H1 (cell line): ENCODE data around the gene ZNF576.

Source experiments
- CEBPB ChIP-seq: IDR thresholded peaks from 2 replicates; pipeline ENCODE4 v1.6.1; 2012; ENCODE audit warnings: low read depth, low read length
- CREB1 ChIP-seq: IDR thresholded peaks from 2 replicates; pipeline ENCODE4 v1.6.1; 2012; ENCODE audit warnings: inconsistent platforms
- CTCF ChIP-seq, 3 experiments: IDR thresholded peaks; 1 replicate in 2 of 3; 2 replicates in 1 of 3; pipeline versions ENCODE4 v1.5.1 to v1.6.1; 2011; ENCODE audit warnings: low read length in 3 of 3, mild to moderate bottlenecking in 3 of 3, inconsistent platforms in 2 of 3, low read depth in 1 of 3, moderate library complexity in 1 of 3; ENCODE audit not compliant: insufficient read depth in 1 of 3; ENCODE audit errors: control extremely low read depth in 1 of 3
- EP300 ChIP-seq, 2 experiments: IDR thresholded peaks; 1 replicate in 1 of 2; 2 replicates in 1 of 2; pipeline ENCODE4 v1.6.1; 2011 to 2012; ENCODE audit warnings: low read depth in 2 of 2, low read length in 2 of 2, mild to moderate bottlenecking in 2 of 2, borderline replicate concordance in 1 of 2, inconsistent platforms in 1 of 2, moderate library complexity in 1 of 2
- GABPA ChIP-seq: IDR thresholded peaks from 2 replicates; pipeline ENCODE4 v1.6.1; 2011; ENCODE audit warnings: mild to moderate bottlenecking, low read length, moderate library complexity, borderline replicate concordance; ENCODE audit not compliant: insufficient read depth
- JUND ChIP-seq: IDR thresholded peaks from 2 replicates; pipeline ENCODE4 v1.6.1; 2011; ENCODE audit warnings: mild to moderate bottlenecking, improper control_type of control experiment, low read length
- KDM5A ChIP-seq: fragments of 200-600 bp; IDR thresholded peaks from 2 replicates; pipeline ENCODE4 v1.7.1; 2012; ENCODE audit warnings: mild to moderate bottlenecking, low read length, inconsistent platforms, mixed read lengths
- NRF1 ChIP-seq: IDR thresholded peaks from 2 replicates; pipeline ENCODE4 v1.6.1; 2011; ENCODE audit warnings: mild to moderate bottlenecking, low read depth, low read length, improper control_type of control experiment
- POLR2A ChIP-seq, 2 experiments: IDR thresholded peaks; 1 replicate in 1 of 2; 2 replicates in 1 of 2; pipeline ENCODE4 v1.6.1; 2011; ENCODE audit warnings: low read depth in 2 of 2, low read length in 2 of 2, mild to moderate bottlenecking in 2 of 2; ENCODE audit errors: control extremely low read depth in 1 of 2
- POLR2AphosphoS5 ChIP-seq: IDR thresholded peaks from 2 replicates; pipeline ENCODE4 v1.6.1; 2011; ENCODE audit warnings: low read depth, low read length
- RAD21 ChIP-seq, 2 experiments: IDR thresholded peaks in 1 of 2; conservative IDR thresholded peaks in 1 of 2; 2 replicates each; pipeline ENCODE4 v1.6.1; 2011; ENCODE audit warnings: low read depth in 2 of 2, low read length in 2 of 2, improper control_type of control experiment in 1 of 2, inconsistent platforms in 1 of 2, mild to moderate bottlenecking in 1 of 2, moderate library complexity in 1 of 2
- SIN3A ChIP-seq, 2 experiments: IDR thresholded peaks in 1 of 2; conservative IDR thresholded peaks in 1 of 2; 2 replicates each; pipeline ENCODE4 v1.6.1; 2011 to 2012; ENCODE audit warnings: low read length in 2 of 2, improper control_type of control experiment in 1 of 2, low read depth in 1 of 2, mild to moderate bottlenecking in 1 of 2
- TBP ChIP-seq: IDR thresholded peaks from 2 replicates; pipeline ENCODE4 v1.6.1; 2011; ENCODE audit warnings: low read depth, low read length, improper control_type of control experiment
- TCF12 ChIP-seq: IDR thresholded peaks from 2 replicates; pipeline ENCODE4 v1.6.1; 2011; ENCODE audit warnings: low read depth, mild to moderate bottlenecking, low read length

DNA sequence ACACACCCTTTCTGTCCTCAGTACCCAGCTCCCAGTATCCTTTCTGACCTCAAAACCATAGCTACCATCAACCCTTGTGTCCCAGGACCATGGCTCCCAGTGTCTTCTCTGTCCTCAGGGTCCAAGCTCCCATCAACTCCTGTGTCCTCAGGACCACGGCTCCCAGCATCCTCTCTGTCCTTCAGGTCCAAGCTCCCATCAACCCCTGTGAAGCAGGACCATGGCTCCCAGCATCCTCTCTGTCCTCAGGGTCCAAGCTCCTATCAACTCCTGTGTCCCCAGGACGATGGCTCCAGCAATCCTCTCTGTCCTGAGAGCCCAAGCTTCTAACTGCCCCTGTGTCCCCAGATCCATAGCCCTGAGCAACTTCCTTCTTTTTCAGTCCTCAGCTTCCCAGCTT lies 44.9 kb downstream of the ZNF576 start:
- TF ChIP-seq CEBPB: no peak
- TF ChIP-seq POLR2A (IDR thresholded peaks at IDR 0.05; ENCODE audit: control extremely low read depth in 1 of 2, low read depth in 2 of 2, low read length in 2 of 2): no peak
- TF ChIP-seq KDM5A: no peak
- no peak for TF ChIP-seq TCF12
- no peak for TF ChIP-seq JUND
- no peak for TF ChIP-seq TBP
- TF ChIP-seq CTCF (IDR thresholded peaks at IDR 0.05; ENCODE audit: control extremely low read depth in 1 of 3, insufficient read depth in 1 of 3, low read depth in 1 of 3, low read length in 3 of 3): no peak
- no peak for TF ChIP-seq SIN3A (conservative IDR thresholded peaks at IDR 0.05 in 1 of 2, IDR thresholded peaks at IDR 0.05 in 1 of 2; ENCODE audit: low read depth in 1 of 2, low read length in 2 of 2)
- TF ChIP-seq CREB1: no peak
- no peak for TF ChIP-seq EP300 (IDR thresholded peaks at IDR 0.05; ENCODE audit: borderline replicate concordance in 1 of 2, low read depth in 2 of 2, low read length in 2 of 2)
- no peak for TF ChIP-seq GABPA
- no peak for TF ChIP-seq RAD21 (IDR thresholded peaks at IDR 0.05 in 1 of 2, conservative IDR thresholded peaks at IDR 0.05 in 1 of 2; ENCODE audit: low read depth in 2 of 2, low read length in 2 of 2)
- no peak for TF ChIP-seq POLR2AphosphoS5
- no peak for TF ChIP-seq NRF1
